ENCODE measurements around the gene MALSU1. TPM values are rescaled to one million over a fixed set of nuclear protein-coding genes. Genes with fewer than 3 reads are reported as not detected.

Gene MALSU1
- total RNA-seq, 1 donor from 2014 or later: 43.3 TPM

- Mint-ChIP-seq H3K27me3 (ENCODE audit: low read depth) (no peaks in the 10 kb centered on the region), H3K4me3 (no peak overlapping the region), H3K4me1 (peaks cover 3% of the 10 kb centered on the region), H3K27ac (no peak overlapping the region), H3K36me3 (no peaks in the 10 kb centered on the region), H3K9me3 (no peaks in the 10 kb centered on the region)
- TF ChIP-seq CTCF (IDR thresholded peaks at IDR 0.05; ENCODE audit: unreplicated experiment): no peak
- no peak for DNase-seq (ENCODE audit: low spot score in 2 of 2, unreplicated experiment in 2 of 2)
These were observed 11.5 kb upstream of the MALSU1 start for GRCh38 chr7:23287612-23288011.

- TF ChIP-seq CTCF (IDR thresholded peaks at IDR 0.05; ENCODE audit: unreplicated experiment): no peak
- peaks cover 3% of the 10 kb centered on the region for H3K4me1 Mint-ChIP-seq
- no peak overlapping the region for H3K27ac Mint-ChIP-seq
- H3K9me3 Mint-ChIP-seq: no peaks in the 10 kb centered on the region
- no peaks in the 10 kb centered on the region for H3K27me3 Mint-ChIP-seq (ENCODE audit: low read depth)
- no peak for DNase-seq (ENCODE audit: low spot score in 2 of 2, unreplicated experiment in 2 of 2)
- no peaks in the 10 kb centered on the region for H3K36me3 Mint-ChIP-seq
- no peak overlapping the region for H3K4me3 Mint-ChIP-seq
These were observed 8.1 kb upstream of the MALSU1 start for GRCh38 chr7:23290993-23291392.

- peaks cover 5% of the 10 kb centered on the region for H3K4me1 Mint-ChIP-seq
- no peak for TF ChIP-seq CTCF (IDR thresholded peaks at IDR 0.05; ENCODE audit: unreplicated experiment)
- H3K4me3 Mint-ChIP-seq: no peak overlapping the region
- H3K36me3 Mint-ChIP-seq: no peaks in the 10 kb centered on the region
- no peaks in the 10 kb centered on the region for H3K27me3 Mint-ChIP-seq (ENCODE audit: low read depth)
- no peak for DNase-seq (ENCODE audit: low spot score in 2 of 2, unreplicated experiment in 2 of 2)
- no peaks in the 10 kb centered on the region for H3K9me3 Mint-ChIP-seq
- no peak overlapping the region for H3K27ac Mint-ChIP-seq
These were observed 7.1 kb upstream of the MALSU1 start for GRCh38 chr7:23291957-23292560.

GRCh38 chr7:23292623-23293022 is 6.5 kb upstream of the MALSU1 start:
- H3K36me3 Mint-ChIP-seq: no peaks in the 10 kb centered on the region
- no peak for TF ChIP-seq CTCF (IDR thresholded peaks at IDR 0.05; ENCODE audit: unreplicated experiment)
- no peak overlapping the region for H3K4me3 Mint-ChIP-seq
- H3K27ac Mint-ChIP-seq: no peak overlapping the region
- H3K4me1 Mint-ChIP-seq: peaks cover 5% of the 10 kb centered on the region
- H3K9me3 Mint-ChIP-seq: no peaks in the 10 kb centered on the region
- DNase-seq (ENCODE audit: low spot score in 2 of 2, unreplicated experiment in 2 of 2): no peak
- no peaks in the 10 kb centered on the region for H3K27me3 Mint-ChIP-seq (ENCODE audit: low read depth)

- Mint-ChIP-seq H3K27ac (no peak overlapping the region), H3K4me3 (no peak overlapping the region), H3K27me3 (ENCODE audit: low read depth) (no peaks in the 10 kb centered on the region), H3K9me3 (no peaks in the 10 kb centered on the region), H3K4me1 (peaks cover 13% of the 10 kb centered on the region), H3K36me3 (no peaks in the 10 kb centered on the region)
- TF ChIP-seq CTCF (IDR thresholded peaks at IDR 0.05; ENCODE audit: unreplicated experiment): no peak
- no peak for DNase-seq (ENCODE audit: low spot score in 2 of 2, unreplicated experiment in 2 of 2)
These were observed 5.6 kb upstream of the MALSU1 start for GRCh38 chr7:23293500-23294073.

Data from mesothelial cell of epicardium (in vitro differentiated cells).